SK-N-SH (cell line): ENCODE data around the gene CLCN6.

Experiments used
- CHD2 ChIP-seq: fragments of 150-350 bp; IDR thresholded peaks from 2 replicates; pipeline ENCODE4 v1.6.1; 2018; ENCODE audit warnings: low read length; ENCODE audit not compliant: partially characterized antibody
- CTCF ChIP-seq: fragments of 200-600 bp; sonication (generic); IDR thresholded peaks from 2 replicates; pipeline ENCODE4 v1.6.1; 2017; ENCODE audit warnings: antibody characterized with exemption, mild to moderate bottlenecking, moderate library complexity
- EP300 ChIP-seq, 2 experiments: IDR thresholded peaks; 2 replicates each; pipeline versions ENCODE4 v1.4.0 to v1.6.1; 2012; ENCODE audit warnings: borderline replicate concordance in 1 of 2, low read depth in 1 of 2, low read length in 1 of 2
- EZH2phosphoT487 ChIP-seq: fragments of 200-600 bp; sonication (generic); IDR thresholded peaks from 2 replicates; pipeline ENCODE4 v1.6.1; 2017; ENCODE audit warnings: low read depth, mixed run types, mild to moderate bottlenecking, antibody characterized with exemption, moderate library complexity, borderline replicate concordance
- MAX ChIP-seq: IDR thresholded peaks from 2 replicates; pipeline ENCODE4 v1.4.0; 2012; ENCODE audit warnings: low read depth
- RFX5 ChIP-seq: IDR thresholded peaks from 2 replicates; pipeline ENCODE4 v1.6.1; 2012; ENCODE audit warnings: mild to moderate bottlenecking, improper control_type of control experiment, low read length
- SMC3 ChIP-seq: IDR thresholded peaks from 2 replicates; pipeline ENCODE4 v1.6.1; 2012; ENCODE audit warnings: low read depth, low read length, improper control_type of control experiment
- TEAD4 ChIP-seq: IDR thresholded peaks from 2 replicates; pipeline ENCODE4 v1.4.0; 2012; ENCODE audit warnings: mild to moderate bottlenecking, borderline replicate concordance; ENCODE audit not compliant: insufficient read depth

GRCh38 chr1:11796036-11796828, 9.8 kb upstream of the CLCN6 start:
- TF ChIP-seq EP300 (IDR thresholded peaks at IDR 0.05; ENCODE audit: borderline replicate concordance in 1 of 2, low read depth in 1 of 2, low read length in 1 of 2) (no peak), MAX (no peak), CTCF (no peak), TEAD4 (no peak), CHD2 (no peak), EZH2phosphoT487 (no peak), RFX5 (no peak), SMC3 (no peak)
